A375 (cell line): ENCODE results near the gene TMEM59. TPM values are rescaled to one million over a fixed set of nuclear protein-coding genes. Genes with fewer than 3 reads are reported as not detected.

ENCODE experiments used
- small RNA-seq: library from RNA; depleted of rRNA; stranded (forward); fragments of <200 nt; gene quantifications from one replicate; pipeline ENCODE3, GENCODE V24; 2014
- total RNA-seq: library from RNA; depleted of rRNA; stranded (reverse); fragments of >200 nt; shearing (Covaris generic); gene quantifications from 2 replicates; pipeline ENCODE4 v1.2.3, GENCODE V29; 2014; rRNA removed

Gene TMEM59, protein sequence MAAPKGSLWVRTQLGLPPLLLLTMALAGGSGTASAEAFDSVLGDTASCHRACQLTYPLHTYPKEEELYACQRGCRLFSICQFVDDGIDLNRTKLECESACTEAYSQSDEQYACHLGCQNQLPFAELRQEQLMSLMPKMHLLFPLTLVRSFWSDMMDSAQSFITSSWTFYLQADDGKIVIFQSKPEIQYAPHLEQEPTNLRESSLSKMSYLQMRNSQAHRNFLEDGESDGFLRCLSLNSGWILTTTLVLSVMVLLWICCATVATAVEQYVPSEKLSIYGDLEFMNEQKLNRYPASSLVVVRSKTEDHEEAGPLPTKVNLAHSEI
- total RNA-seq, result 104 and 150 TPM in 2 replicates

DNA sequence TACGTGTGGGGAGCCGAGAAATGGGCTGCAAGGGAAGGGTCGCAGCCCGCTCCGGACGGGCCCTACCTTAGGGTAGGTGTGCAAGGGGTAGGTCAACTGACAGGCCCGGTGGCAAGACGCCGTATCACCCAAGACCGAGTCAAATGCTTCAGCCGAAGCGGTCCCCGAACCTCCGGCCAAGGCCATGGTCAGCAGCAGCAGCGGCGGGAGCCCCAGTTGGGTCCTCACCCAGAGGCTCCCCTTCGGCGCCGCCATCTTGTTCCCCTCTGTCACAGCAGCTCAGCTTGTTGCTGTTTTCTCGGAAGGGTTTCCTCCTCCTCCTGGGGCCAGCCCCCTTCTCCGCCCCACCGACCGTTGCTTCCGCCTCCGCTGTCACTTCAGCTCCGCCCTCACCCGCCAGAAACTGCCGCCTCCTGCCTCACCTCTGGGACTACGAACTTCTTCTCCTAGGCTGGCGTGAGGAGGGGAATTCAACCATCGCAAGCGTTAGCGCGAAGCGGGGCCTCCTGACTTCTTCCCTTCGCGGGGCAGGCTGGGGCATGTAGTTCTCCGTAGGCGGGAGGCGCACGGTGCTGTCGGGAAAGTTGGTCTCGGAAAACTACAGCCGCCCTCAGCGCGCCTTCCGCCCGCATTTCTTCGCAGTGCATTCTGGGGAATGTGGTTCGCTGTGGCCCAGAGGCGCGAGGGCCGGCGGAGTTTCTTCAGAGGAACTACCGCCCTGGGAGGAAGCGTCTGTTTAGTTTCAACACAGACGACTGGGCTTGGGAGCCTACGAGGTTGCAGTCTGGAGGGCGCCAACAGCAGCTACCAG, at the start of gene TMEM59, which contains the start of gene TCEANC2:
Gene TMEM59, minus strand, starts transcription at position 271 of the 811 bp plus-strand sequence. Its CDS starts 16 bp downstream, at position 255.
Gene TCEANC2, plus strand, starts transcription at position 675 of the 811 bp plus-strand sequence. CDS start 815 bp downstream, outside the sequence.

DNA sequence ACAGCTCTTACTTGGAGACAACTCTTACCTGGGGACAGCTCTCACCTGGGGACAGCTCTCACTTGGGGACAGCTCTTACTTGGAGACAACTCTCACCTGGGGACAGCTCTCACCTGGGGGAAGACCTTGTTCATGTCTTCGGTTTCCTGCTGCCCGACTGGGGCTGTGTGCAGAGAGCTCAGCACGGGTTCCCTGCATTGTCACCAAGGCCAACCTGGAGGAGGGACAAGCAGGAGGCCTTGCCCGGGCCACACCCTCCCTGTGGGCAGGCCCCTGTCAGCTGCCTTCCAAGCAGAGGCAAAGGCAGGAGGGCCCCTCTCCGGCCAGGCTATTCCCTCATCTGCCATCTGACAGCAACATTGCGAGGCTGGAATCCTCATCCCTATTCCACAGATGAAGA, 35.0 kb downstream of the TMEM59 start, which contains the start of gene LDLRAD1:
Gene LDLRAD1, minus strand, starts transcription at position 208 of the 400 bp plus-strand sequence. Its CDS starts 74 bp downstream, at position 134.

Small RNA genes lying within 50 kb of the gene (small RNA-seq; reads per million reads assigned to genes)
- not detected for gene AL353898.1
- not detected for gene AL353898.2

Other genes starting within 250 kb of the TMEM59 start
- 28.2 and 30.3 TPM in 2 replicates for gene NDC1, start 214.9 kb downstream of the TMEM59 start, total RNA-seq
- gene YIPF1, start 163.4 kb downstream of the TMEM59 start, total RNA-seq, result 12.6 and 13.6 TPM in 2 replicates
- gene DIO1, start 159.0 kb downstream of the TMEM59 start, total RNA-seq, result not detected in 2 replicates
- 55.2 and 61.4 TPM in 2 replicates for gene IFT25, start 107.5 kb downstream of the TMEM59 start, total RNA-seq
- 15.8 and 17.8 TPM in 2 replicates for gene LRRC42, start 106.9 kb downstream of the TMEM59 start, total RNA-seq
- not detected in 2 replicates for gene LDLRAD1, start 35.0 kb downstream of the TMEM59 start, total RNA-seq
- 4.6 and 5.1 TPM in 2 replicates for gene TCEANC2, start 404 bp upstream of the TMEM59 start, total RNA-seq
- gene CDCP2, start 99.8 kb upstream of the TMEM59 start, total RNA-seq, result not detected in 2 replicates
- gene CYB5RL, start 146.8 kb upstream of the TMEM59 start, total RNA-seq, result 3.0 TPM in 2 replicates
- 113 and 124 TPM in 2 replicates for gene MRPL37, start 147.0 kb upstream of the TMEM59 start, total RNA-seq